ENCODE data around the gene MSI2.

MSI2 gene

GRCh38 chr17:57604771-57605674, 348.7 kb downstream of the MSI2 start:
- Histone ChIP-seq H3K9me3 (ENCODE audit: control insufficient read depth, insufficient read depth, low read length) (no peaks in the 10 kb centered on the region), H4K20me1 (ENCODE audit: control insufficient read depth, insufficient read depth, low read depth, low read length) (no peaks in the 10 kb centered on the region), H3K27ac (ENCODE audit: low read depth, low read length) (peak overlapping the region; percentile 93), H3F3A (ENCODE audit: control insufficient read depth, insufficient read depth) (peaks cover 19% of the 10 kb centered on the region), H3K4me1 (ENCODE audit: control insufficient read depth, low read length) (peaks cover 72% of the 10 kb centered on the region), H3K27me3 (ENCODE audit: control insufficient read depth, low read length) (no peaks in the 10 kb centered on the region), H3K9me2 (replicated peaks; ENCODE audit: control insufficient read depth, low read length) (no peaks in the 10 kb centered on the region), H3K4me2 (ENCODE audit: low read length) (peak overlapping the region; percentile 86), H3K4me3 (ENCODE audit: low read length) (peak overlapping the region; percentile 63), H3K36me3 (ENCODE audit: control insufficient read depth, low read length) (peaks cover 27% of the 10 kb centered on the region), H3K79me2 (ENCODE audit: control insufficient read depth, low read length) (no peaks in the 10 kb centered on the region)
- peak; percentile 65 for TF ChIP-seq CTCF (IDR thresholded peaks at IDR 0.05; ENCODE audit: low read depth, low read length, poor library complexity, severe bottlenecking)
- TF ChIP-seq EZH2phosphoT487 (IDR thresholded peaks at IDR 0.05; ENCODE audit: borderline replicate concordance, low read length), result no peak

- Histone ChIP-seq H3K4me2 (ENCODE audit: low read length) (peak overlapping the region; percentile 86), H4K20me1 (ENCODE audit: control insufficient read depth, insufficient read depth, low read depth, low read length) (no peaks in the 10 kb centered on the region), H3K27ac (ENCODE audit: low read depth, low read length) (peak overlapping the region; percentile 93), H3K9me3 (ENCODE audit: control insufficient read depth, insufficient read depth, low read length) (no peaks in the 10 kb centered on the region), H3K9me2 (replicated peaks; ENCODE audit: control insufficient read depth, low read length) (no peaks in the 10 kb centered on the region), H3K79me2 (ENCODE audit: control insufficient read depth, low read length) (no peaks in the 10 kb centered on the region), H3K36me3 (ENCODE audit: control insufficient read depth, low read length) (peaks cover 22% of the 10 kb centered on the region), H3K4me3 (ENCODE audit: low read length) (peak overlapping the region; percentile 43), H3K27me3 (ENCODE audit: control insufficient read depth, low read length) (no peaks in the 10 kb centered on the region), H3K4me1 (ENCODE audit: control insufficient read depth, low read length) (peaks cover 70% of the 10 kb centered on the region), H3F3A (ENCODE audit: control insufficient read depth, insufficient read depth) (peaks cover 19% of the 10 kb centered on the region)
- TF ChIP-seq CTCF (IDR thresholded peaks at IDR 0.05; ENCODE audit: low read depth, low read length, poor library complexity, severe bottlenecking) (no peak), EZH2phosphoT487 (IDR thresholded peaks at IDR 0.05; ENCODE audit: borderline replicate concordance, low read length) (no peak)
These were observed 349.4 kb downstream of the MSI2 start for GRCh38 chr17:57605675-57606105.

DNA sequence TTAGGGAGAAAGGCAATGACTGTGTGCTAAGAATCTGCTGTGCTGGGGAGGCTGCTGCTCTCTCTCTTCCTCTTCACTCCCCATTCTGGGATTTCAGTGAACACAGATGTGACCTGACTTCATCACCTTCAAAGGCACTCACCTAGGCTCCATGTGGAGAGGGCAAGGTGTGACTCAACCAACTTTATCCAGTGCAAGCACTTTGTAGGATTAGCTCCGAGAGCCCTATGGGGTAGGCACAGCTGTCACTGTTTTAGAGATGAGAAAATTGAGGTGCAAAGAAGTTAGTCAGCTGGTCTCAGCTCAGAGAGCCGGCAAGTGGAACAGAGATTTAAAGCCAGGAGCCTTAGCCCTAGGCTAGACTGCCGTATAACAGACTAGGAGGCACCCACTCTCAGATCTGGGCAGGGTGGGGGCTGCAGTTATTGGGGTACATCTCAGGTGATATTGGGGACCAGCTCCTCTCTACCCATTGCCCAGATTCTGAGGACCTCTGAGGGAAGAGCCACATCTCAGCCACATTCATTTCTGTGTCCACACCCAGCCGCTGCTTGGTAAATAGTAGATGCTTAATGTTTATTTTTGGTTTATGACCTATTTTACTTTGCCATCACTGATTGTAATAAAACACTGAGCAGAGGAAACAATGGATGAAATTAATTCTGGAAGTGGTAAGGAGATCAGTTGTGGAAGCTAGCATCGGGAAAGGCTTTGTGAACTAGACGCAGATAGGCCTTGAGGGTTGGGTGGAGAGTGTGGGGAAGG, 350.0 kb downstream of the MSI2 start:
- Histone ChIP-seq H3K9me2 (replicated peaks; ENCODE audit: control insufficient read depth, low read length) (no peaks in the 10 kb centered on the region), H3K4me3 (ENCODE audit: low read length) (peak overlapping the region; percentile 43), H3K27ac (ENCODE audit: low read depth, low read length) (peak overlapping the region; percentile 93), H3K9me3 (ENCODE audit: control insufficient read depth, insufficient read depth, low read length) (no peaks in the 10 kb centered on the region), H3K36me3 (ENCODE audit: control insufficient read depth, low read length) (peaks cover 15% of the 10 kb centered on the region; the same call in 1 of the 2 replicates), H3K4me2 (ENCODE audit: low read length) (peak overlapping the region; percentile 86), H3K27me3 (ENCODE audit: control insufficient read depth, low read length) (no peaks in the 10 kb centered on the region), H3F3A (ENCODE audit: control insufficient read depth, insufficient read depth) (peaks cover 19% of the 10 kb centered on the region), H3K79me2 (ENCODE audit: control insufficient read depth, low read length) (no peaks in the 10 kb centered on the region), H4K20me1 (ENCODE audit: control insufficient read depth, insufficient read depth, low read depth, low read length) (no peaks in the 10 kb centered on the region), H3K4me1 (ENCODE audit: control insufficient read depth, low read length) (peaks cover 70% of the 10 kb centered on the region)
- TF ChIP-seq EZH2phosphoT487 (IDR thresholded peaks at IDR 0.05; ENCODE audit: borderline replicate concordance, low read length), result no peak
- no peak for TF ChIP-seq CTCF (IDR thresholded peaks at IDR 0.05; ENCODE audit: low read depth, low read length, poor library complexity, severe bottlenecking)

Measured in DOHH2 (cell line).